Spleen (tissue), 7 donors: Measurements from ENCODE around the gene CYP11A1.

Experiments used
- CTCF ChIP-seq, 11 experiments: fragments of 200-600 bp in 7 of 11; fragments of 450-650 bp in 4 of 11; sonication (generic) in 4 of 11; IDR thresholded peaks in 8 of 11; conservative IDR thresholded peaks in 3 of 11; 1 replicate in 7 of 11; 2 replicates in 4 of 11; pipeline versions ENCODE4 v1.4.0 to v1.8.0; 2016 to 2021; ENCODE audit warnings: antibody characterized with exemption in 11 of 11, inconsistent platforms in 4 of 11, mild to moderate bottlenecking in 1 of 11
- POLR2AphosphoS5 ChIP-seq, 3 donors: sonication (generic); formaldehyde crosslinking; IDR thresholded peaks; one replicate each; pipeline ENCODE4 v1.5.1; 2017; ENCODE audit warnings: antibody characterized with exemption in 3 of 3
- donor health status: DM: no; HTN: no; CAD: no; lungs with moderate emphysema.
- donor health status: DM: no; HTN: no; CAD: no.
- donor health status: DM: no; HTN: no; CAD: no.

GRCh38 chr15:74392451-74392830 lies 25.0 kb upstream of the CYP11A1 start:
- TF ChIP-seq CTCF (IDR thresholded peaks at IDR 0.05 in 8 of 11, conservative IDR thresholded peaks at IDR 0.05 in 3 of 11) (no peak), POLR2AphosphoS5 (IDR thresholded peaks at IDR 0.05) (no peak)
